ENCODE results near the gene ZNF302. TPM values are rescaled to one million over a fixed set of nuclear protein-coding genes. Genes with fewer than 3 reads are reported as not detected.

ZNF302 gene
- total RNA-seq, 1 experiment from 2014 or later = 27.7 TPM

- TF ChIP-seq CTCF (conservative IDR thresholded peaks at IDR 0.05; ENCODE audit: low read depth, low read length) = no peak
- no peak for TF ChIP-seq EZH2 (IDR thresholded peaks at IDR 0.05; ENCODE audit: borderline replicate concordance, low read depth, low read length, poor library complexity, severe bottlenecking)
- peaks cover 18% of the 10 kb centered on the region for H3K36me3 ChIP-seq (ENCODE audit: insufficient read depth, low read length, poor library complexity, severe bottlenecking)
- no peaks in the 10 kb centered on the region for H3K4me1 ChIP-seq (ENCODE audit: insufficient read depth, low read length, poor library complexity, severe bottlenecking)
- BruUV-seq (replicated peaks) = no TSS peak
- peaks cover 23% of the 10 kb centered on the region for H3K9me3 ChIP-seq (ENCODE audit: low read depth, low read length, poor library complexity, severe bottlenecking)
- no peaks in the 10 kb centered on the region for H3K27me3 ChIP-seq (replicated peaks; ENCODE audit: insufficient read depth, low read depth, low read length, poor library complexity)
- ChIA-PET CTCF (no interaction called here), POLR2A (ENCODE audit: low non-redundant PET) (no interaction called here)
- H3K27ac ChIP-seq (ENCODE audit: low read depth, low read length, poor library complexity, severe bottlenecking) = no peak overlapping the region
- no peak for DNase-seq (ENCODE audit: low spot score)
- no peak overlapping the region for H3K4me3 ChIP-seq (ENCODE audit: low read depth, low read length, poor library complexity, severe bottlenecking)
- intact Hi-C loops (cut with micrococcal nuclease; ENCODE audit: unreplicated experiment) = no loop called here
Observed at GRCh38 chr19:34675250-34675649, 2.2 kb upstream of the ZNF302 start.

DNA sequence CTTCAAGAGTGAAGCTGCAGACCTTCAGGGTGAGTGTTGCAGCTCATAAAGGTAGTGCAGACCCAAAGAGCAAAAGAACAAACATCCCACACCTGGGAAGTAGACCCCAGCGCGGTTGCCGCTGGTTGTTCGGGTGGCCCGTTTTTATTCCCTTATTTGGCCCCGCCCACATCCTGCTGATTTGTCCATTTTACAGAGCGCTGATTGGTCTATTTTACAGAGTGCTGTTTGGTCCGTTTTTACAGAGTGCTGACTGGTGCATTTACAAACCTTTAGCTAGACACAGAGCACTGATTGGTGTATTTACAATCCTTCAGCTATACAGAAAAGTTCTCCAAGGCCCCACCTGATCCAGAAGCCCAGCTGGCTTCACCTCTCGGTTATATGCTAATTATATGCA is 1.6 kb upstream of the ZNF302 start:
- peaks cover 29% of the 10 kb centered on the region for H3K9me3 ChIP-seq (ENCODE audit: low read depth, low read length, poor library complexity, severe bottlenecking)
- H3K4me3 ChIP-seq (ENCODE audit: low read depth, low read length, poor library complexity, severe bottlenecking) = no peak overlapping the region
- no peak for DNase-seq (ENCODE audit: low spot score)
- H3K36me3 ChIP-seq (ENCODE audit: insufficient read depth, low read length, poor library complexity, severe bottlenecking) = peaks cover 25% of the 10 kb centered on the region
- TF ChIP-seq EZH2 (IDR thresholded peaks at IDR 0.05; ENCODE audit: borderline replicate concordance, low read depth, low read length, poor library complexity, severe bottlenecking) (no peak), CTCF (conservative IDR thresholded peaks at IDR 0.05; ENCODE audit: low read depth, low read length) (no peak)
- intact Hi-C loops (cut with micrococcal nuclease; ENCODE audit: unreplicated experiment) = no loop called here
- POLR2A ChIA-PET (ENCODE audit: low non-redundant PET) = interaction anchor here (0.6 kb wide), 1 partner anchor 14 kb away, joined by 3 read pairs; no protein-coding TSS in a partner anchor
- CTCF ChIA-PET = no interaction called here
- no peaks in the 10 kb centered on the region for H3K4me1 ChIP-seq (ENCODE audit: insufficient read depth, low read length, poor library complexity, severe bottlenecking)
- no peaks in the 10 kb centered on the region for H3K27me3 ChIP-seq (replicated peaks; ENCODE audit: insufficient read depth, low read depth, low read length, poor library complexity)
- BruUV-seq (replicated peaks) = no TSS peak
- H3K27ac ChIP-seq (ENCODE audit: low read depth, low read length, poor library complexity, severe bottlenecking) = no peak overlapping the region

- peaks cover 38% of the 10 kb centered on the region for H3K9me3 ChIP-seq (ENCODE audit: low read depth, low read length, poor library complexity, severe bottlenecking)
- no peak for TF ChIP-seq CTCF (conservative IDR thresholded peaks at IDR 0.05; ENCODE audit: low read depth, low read length)
- TF ChIP-seq EZH2 (IDR thresholded peaks at IDR 0.05; ENCODE audit: borderline replicate concordance, low read depth, low read length, poor library complexity, severe bottlenecking) = no peak
- intact Hi-C loops (cut with micrococcal nuclease; ENCODE audit: unreplicated experiment) = no loop called here
- peak; percentile 91 for DNase-seq (ENCODE audit: low spot score)
- TSS peak; percentile 62 for BruUV-seq (replicated peaks)
- H3K27ac ChIP-seq (ENCODE audit: low read depth, low read length, poor library complexity, severe bottlenecking) = peak within 1 kb of the TSS; percentile 93
- H3K27me3 ChIP-seq (replicated peaks; ENCODE audit: insufficient read depth, low read depth, low read length, poor library complexity) = no peaks in the 10 kb centered on the region
- peak within 1 kb of the TSS; percentile 82 for H3K4me3 ChIP-seq (ENCODE audit: low read depth, low read length, poor library complexity, severe bottlenecking)
- H3K4me1 ChIP-seq (ENCODE audit: insufficient read depth, low read length, poor library complexity, severe bottlenecking) = no peaks in the 10 kb centered on the region
- peaks cover 34% of the 10 kb centered on the region for H3K36me3 ChIP-seq (ENCODE audit: insufficient read depth, low read length, poor library complexity, severe bottlenecking)
- POLR2A ChIA-PET (ENCODE audit: low non-redundant PET) = no interaction called here
- CTCF ChIA-PET = no interaction called here
Observed at GRCh38 chr19:34676697-34677385, 637 bp upstream of the ZNF302 start, which contains the start of gene SCGB2B2. TSS of gene SCGB2B2 (minus strand) at chr19:34677159. CDS start at chr19:34594563, 82,596 bp downstream.

Measured in A673 (cell line).